Activated CD4-positive, alpha-beta T cell treated with anti-CD3 and anti-CD28 coated beads for 36 hours (primary cell): ENCODE data around the gene KRTAP4-8. TPM values are rescaled to one million over a fixed set of nuclear protein-coding genes. Genes with fewer than 3 reads are reported as not detected.

ENCODE experiments used
- total RNA-seq, 2 experiments: library from RNA; stranded (reverse); gene quantifications; one replicate each; pipeline ENCODE4 v1.2.3, GENCODE V29; 2021

Gene KRTAP4-8
- total RNA-seq, 2 experiments from 2014 or later: not detected

Other genes starting within 250 kb of the KRTAP4-8 start
- not detected for gene KRT12, start 230.9 kb downstream of the KRTAP4-8 start, total RNA-seq
- gene KRT20, start 212.9 kb downstream of the KRTAP4-8 start, total RNA-seq: not detected
- not detected for gene KRT23, start 160.5 kb downstream of the KRTAP4-8 start, total RNA-seq
- gene KRT39, start 131.2 kb downstream of the KRTAP4-8 start, total RNA-seq: not detected
- not detected for gene KRT40, start 113.8 kb downstream of the KRTAP4-8 start, total RNA-seq
- gene KRTAP3-3, start 104.0 kb downstream of the KRTAP4-8 start, total RNA-seq: not detected
- not detected for gene KRTAP3-2, start 98.2 kb downstream of the KRTAP4-8 start, total RNA-seq
- not detected for gene KRTAP3-1, start 89.0 kb downstream of the KRTAP4-8 start, total RNA-seq
- gene KRTAP1-5, start 70.9 kb downstream of the KRTAP4-8 start, total RNA-seq: not detected
- not detected for gene KRTAP1-4, start 67.9 kb downstream of the KRTAP4-8 start, total RNA-seq
- not detected for gene KRTAP1-3, start 63.3 kb downstream of the KRTAP4-8 start, total RNA-seq
- not detected for gene KRTAP1-1, start 56.7 kb downstream of the KRTAP4-8 start, total RNA-seq
- gene KRTAP2-1, start 50.8 kb downstream of the KRTAP4-8 start, total RNA-seq: not detected
- gene KRTAP2-2, start 42.9 kb downstream of the KRTAP4-8 start, total RNA-seq: not detected
- not detected for gene KRTAP2-3, start 38.0 kb downstream of the KRTAP4-8 start, total RNA-seq
- not detected for gene KRTAP2-4, start 32.3 kb downstream of the KRTAP4-8 start, total RNA-seq
- gene KRTAP4-7, start 14.0 kb downstream of the KRTAP4-8 start, total RNA-seq: not detected
- gene KRTAP4-16, start 4.1 kb upstream of the KRTAP4-8 start, total RNA-seq: not detected
- gene KRTAP4-9, start 7.2 kb upstream of the KRTAP4-8 start, total RNA-seq: not detected
- gene KRTAP4-11, start 20.2 kb upstream of the KRTAP4-8 start, total RNA-seq: not detected
- not detected for gene KRTAP4-12, start 26.0 kb upstream of the KRTAP4-8 start, total RNA-seq
- gene KRTAP4-6, start 42.4 kb upstream of the KRTAP4-8 start, total RNA-seq: not detected
- not detected for gene KRTAP4-5, start 51.7 kb upstream of the KRTAP4-8 start, total RNA-seq
- not detected for gene KRTAP4-4, start 62.6 kb upstream of the KRTAP4-8 start, total RNA-seq
- not detected for gene KRTAP4-3, start 70.1 kb upstream of the KRTAP4-8 start, total RNA-seq
- not detected for gene KRTAP4-2, start 80.1 kb upstream of the KRTAP4-8 start, total RNA-seq
- not detected for gene KRTAP4-1, start 86.8 kb upstream of the KRTAP4-8 start, total RNA-seq
- not detected for gene KRTAP9-1, start 91.7 kb upstream of the KRTAP4-8 start, total RNA-seq
- not detected for gene KRTAP9-2, start 128.5 kb upstream of the KRTAP4-8 start, total RNA-seq
- not detected for gene KRTAP9-3, start 134.3 kb upstream of the KRTAP4-8 start, total RNA-seq
- not detected for gene KRTAP9-8, start 139.9 kb upstream of the KRTAP4-8 start, total RNA-seq
- not detected for gene KRTAP9-4, start 151.5 kb upstream of the KRTAP4-8 start, total RNA-seq
- not detected for gene KRTAP9-9, start 157.2 kb upstream of the KRTAP4-8 start, total RNA-seq
- not detected for gene KRTAP9-6, start 167.2 kb upstream of the KRTAP4-8 start, total RNA-seq
- not detected for gene KRTAP9-7, start 177.6 kb upstream of the KRTAP4-8 start, total RNA-seq
- gene KRTAP29-1, start 204.7 kb upstream of the KRTAP4-8 start, total RNA-seq: not detected
- gene KRTAP16-1, start 211.2 kb upstream of the KRTAP4-8 start, total RNA-seq: not detected
- gene KRTAP17-1, start 217.6 kb upstream of the KRTAP4-8 start, total RNA-seq: not detected